Epithelial cell of esophagus (primary cell): Measurements from ENCODE around the gene MXI1.
"Not testable (repeated sequence)": the region's sequence is repeated elsewhere in the genome, so short reads cannot be mapped to it uniquely, and the experiment has no call there.

ENCODE experiments used
- DNase-seq: peaks from one replicate; pipeline ENCODE4 v3.0.0; 2010; ENCODE audit warnings: low read depth
- H3K4me3 ChIP-seq: 2 replicates; pipeline ENCODE4 v1.5.1; 2011; ENCODE audit warnings: mild to moderate bottlenecking, low read length, control low read depth
- TF ChIP-seq, protein P1 (sequence below): IDR thresholded peaks from 2 replicates; pipeline ENCODE4 v1.5.1; 2011; ENCODE audit warnings: low read depth, mild to moderate bottlenecking, low read length, control low read depth, inconsistent platforms; ENCODE audit not compliant: insufficient read depth; ENCODE audit errors: missing control alignments

Gene MXI1

DNA sequence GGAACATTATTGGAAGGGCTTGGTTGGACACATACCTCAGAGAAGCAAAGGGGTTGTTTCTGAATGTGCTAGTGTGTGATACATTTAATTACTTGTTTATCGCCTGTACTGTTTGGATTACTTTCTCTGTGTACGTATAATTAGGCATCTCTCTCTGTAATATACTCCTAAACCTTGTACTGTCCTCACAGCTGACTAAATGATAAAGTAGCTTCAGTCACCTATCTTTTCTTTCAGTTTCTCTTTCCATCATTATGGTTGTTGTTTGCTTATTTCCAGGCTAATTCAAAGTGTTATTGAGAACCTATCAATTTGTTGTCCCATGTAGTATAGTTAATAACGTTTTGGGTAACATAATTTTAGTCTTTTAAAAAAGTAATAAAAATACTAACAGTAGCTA, 34.0 kb downstream of the MXI1 start:
- DNase-seq = no peak
- H3K4me3 ChIP-seq = no peak overlapping the region
- TF ChIP-seq, protein P1, sequence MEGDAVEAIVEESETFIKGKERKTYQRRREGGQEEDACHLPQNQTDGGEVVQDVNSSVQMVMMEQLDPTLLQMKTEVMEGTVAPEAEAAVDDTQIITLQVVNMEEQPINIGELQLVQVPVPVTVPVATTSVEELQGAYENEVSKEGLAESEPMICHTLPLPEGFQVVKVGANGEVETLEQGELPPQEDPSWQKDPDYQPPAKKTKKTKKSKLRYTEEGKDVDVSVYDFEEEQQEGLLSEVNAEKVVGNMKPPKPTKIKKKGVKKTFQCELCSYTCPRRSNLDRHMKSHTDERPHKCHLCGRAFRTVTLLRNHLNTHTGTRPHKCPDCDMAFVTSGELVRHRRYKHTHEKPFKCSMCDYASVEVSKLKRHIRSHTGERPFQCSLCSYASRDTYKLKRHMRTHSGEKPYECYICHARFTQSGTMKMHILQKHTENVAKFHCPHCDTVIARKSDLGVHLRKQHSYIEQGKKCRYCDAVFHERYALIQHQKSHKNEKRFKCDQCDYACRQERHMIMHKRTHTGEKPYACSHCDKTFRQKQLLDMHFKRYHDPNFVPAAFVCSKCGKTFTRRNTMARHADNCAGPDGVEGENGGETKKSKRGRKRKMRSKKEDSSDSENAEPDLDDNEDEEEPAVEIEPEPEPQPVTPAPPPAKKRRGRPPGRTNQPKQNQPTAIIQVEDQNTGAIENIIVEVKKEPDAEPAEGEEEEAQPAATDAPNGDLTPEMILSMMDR = no peak

DNA sequence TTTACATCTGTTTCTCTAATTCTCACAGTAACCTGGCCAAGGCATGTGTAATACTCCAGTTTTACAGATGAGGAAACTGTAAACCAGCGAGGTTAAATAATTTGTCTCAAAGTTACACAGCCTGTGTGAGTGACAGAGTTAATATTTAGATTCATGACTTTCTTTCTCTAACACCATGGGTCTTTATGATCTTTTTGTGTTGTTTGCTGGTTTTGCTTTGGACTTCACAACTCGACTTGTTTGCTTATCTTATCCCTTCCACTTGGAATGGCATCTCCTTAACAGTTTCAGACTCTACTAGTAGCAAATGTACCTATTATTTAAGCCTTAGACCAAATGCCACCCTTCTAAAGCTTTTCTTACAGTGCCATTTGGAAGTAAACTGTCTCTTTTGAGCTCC, 34.4 kb downstream of the MXI1 start:
- TF ChIP-seq, protein P1 = no peak
- no peak overlapping the region for H3K4me3 ChIP-seq
- no peak for DNase-seq

DNA sequence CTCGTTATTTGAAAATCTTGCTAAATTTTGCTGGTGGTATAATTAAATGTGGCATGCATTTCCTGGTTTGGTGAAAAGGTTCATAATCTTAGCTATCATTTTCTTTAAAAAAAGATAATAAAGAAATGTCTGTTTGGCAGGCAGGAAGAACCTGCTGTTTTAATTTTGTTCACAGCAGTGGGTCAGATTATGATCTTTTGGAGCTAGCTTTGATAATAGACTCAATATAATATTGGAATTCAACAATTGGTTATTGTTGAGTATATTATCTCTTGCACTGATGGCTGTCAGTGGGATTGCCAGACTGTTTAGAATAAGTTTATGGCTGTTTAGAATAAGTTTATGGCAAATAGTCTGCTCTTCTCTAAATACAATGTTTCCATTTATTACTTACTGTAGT, 35.1 kb downstream of the MXI1 start:
- DNase-seq = no peak
- TF ChIP-seq, protein P1 = no peak
- H3K4me3 ChIP-seq = no peak overlapping the region

DNA sequence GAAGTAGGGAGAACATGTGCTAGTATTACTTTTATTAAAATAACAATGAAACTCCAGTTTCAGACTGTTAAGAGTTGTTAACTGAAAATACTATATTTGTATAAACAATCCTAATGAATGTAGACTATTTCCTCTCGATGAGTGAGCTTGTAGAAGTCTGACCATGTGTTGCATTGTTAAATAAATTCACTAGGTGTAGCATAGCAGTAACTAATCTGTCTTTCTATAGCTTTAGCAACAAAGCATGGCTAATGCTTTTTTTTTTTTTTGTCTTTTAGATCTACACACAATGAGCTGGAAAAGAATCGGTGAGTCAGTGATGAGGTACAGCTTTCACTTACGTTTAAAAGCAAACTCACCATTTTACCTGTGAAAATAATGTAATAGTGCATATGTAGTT, 37.1 kb downstream of the MXI1 start:
- DNase-seq = peak; percentile 45
- H3K4me3 ChIP-seq = no peak overlapping the region
- TF ChIP-seq, protein P1 = no peak

DNA sequence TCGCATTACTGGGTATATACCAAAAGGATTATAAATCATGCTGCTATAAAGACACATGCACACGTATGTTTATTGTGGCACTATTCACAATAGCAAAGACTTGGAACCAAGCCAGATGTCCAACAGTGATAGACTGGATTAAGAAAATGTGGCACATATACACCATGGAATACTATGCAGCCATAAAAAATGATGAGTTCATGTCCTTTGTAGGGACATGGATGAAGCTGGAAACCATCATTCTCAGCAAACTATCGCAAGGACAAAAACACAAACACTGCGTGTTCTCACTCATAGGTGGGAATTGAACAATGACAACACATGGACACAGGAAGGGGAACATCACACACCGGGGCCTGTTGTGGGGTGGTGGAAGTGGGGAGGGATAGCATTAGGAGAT, 40.4 kb downstream of the MXI1 start:
- not testable (repeated sequence) for DNase-seq, H3K4me3 ChIP-seq

DNA sequence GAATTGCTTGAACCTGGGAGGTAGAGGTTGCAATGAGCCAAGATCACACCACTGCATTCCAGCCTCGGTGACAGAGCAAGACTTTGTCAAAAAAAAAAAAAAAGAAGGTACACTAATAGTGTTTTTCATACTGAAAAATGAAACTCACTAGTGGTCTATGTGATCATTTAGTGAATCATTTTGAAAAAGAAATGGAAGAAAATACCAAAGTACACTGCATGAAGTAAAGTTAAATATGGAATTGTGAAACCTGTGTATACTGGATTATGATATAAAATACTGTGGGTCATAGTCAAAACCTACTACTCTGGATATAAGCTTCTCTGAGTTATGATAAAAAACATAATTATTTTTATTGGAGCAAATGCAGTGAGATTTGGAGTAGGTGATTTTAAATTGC, 42.1 kb downstream of the MXI1 start:
- not testable (repeated sequence) for DNase-seq, H3K4me3 ChIP-seq

DNA sequence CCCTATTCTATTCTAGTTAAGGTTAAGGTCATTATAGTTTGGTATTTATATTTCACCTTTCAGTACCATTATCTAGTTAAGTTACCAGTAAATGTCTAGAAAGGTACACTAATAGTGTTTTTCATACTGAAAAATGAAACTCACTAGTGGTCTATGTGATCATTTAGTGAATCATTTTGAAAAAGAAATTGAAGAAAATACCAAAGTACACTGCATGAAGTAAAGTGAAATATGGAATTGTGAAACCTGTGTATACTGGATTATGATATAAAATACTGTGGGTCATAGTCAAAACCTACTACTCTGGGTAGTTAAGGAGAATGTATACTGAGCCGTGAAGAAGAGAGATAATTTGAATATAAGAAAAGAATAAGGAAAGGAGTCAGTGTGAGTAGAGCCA, 44.0 kb downstream of the MXI1 start:
- DNase-seq, H3K4me3 ChIP-seq: not testable (repeated sequence)

DNA sequence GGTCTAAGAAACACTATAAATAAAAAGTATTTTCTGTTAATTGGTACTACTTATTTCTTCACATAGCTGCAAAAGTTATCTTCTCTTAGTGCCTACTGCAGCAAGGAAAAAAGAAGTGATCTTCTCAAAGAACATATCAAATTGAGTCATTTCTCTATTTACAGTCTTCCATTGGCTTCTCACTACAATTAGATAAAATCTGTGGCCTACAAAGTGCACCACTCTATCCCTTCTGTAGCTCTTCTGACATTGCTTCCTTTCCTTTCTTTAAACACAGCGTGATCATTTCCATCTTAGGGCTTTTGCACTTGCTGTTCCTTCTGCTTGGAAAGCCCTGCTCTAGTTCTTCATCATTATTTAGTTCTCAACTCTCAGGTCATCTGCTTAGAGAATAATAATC, 44.7 kb downstream of the MXI1 start:
- no peak overlapping the region for H3K4me3 ChIP-seq
- DNase-seq = no peak
- TF ChIP-seq, protein P1 = no peak

DNA sequence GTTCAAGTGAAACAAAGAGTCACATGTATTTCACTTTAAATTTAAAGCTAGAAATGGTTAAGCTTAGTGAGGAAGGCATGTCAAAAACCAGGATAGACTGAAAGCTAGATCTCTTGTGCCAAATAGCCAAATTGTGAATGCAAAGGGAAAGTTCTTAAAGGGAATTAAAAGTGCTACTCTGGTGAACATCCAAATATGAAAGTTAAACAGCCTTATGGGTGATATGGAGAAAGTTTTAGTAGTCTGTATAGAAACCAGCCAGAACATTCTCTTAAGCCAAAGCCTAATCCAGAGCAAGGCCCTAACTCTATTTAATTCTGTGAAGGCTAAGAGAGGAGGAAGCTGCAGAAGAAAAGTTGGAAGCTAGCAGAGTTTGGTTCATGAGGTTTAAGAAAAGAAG, 47.1 kb downstream of the MXI1 start:
- TF ChIP-seq, protein P1 = no peak
- H3K4me3 ChIP-seq = no peak overlapping the region
- DNase-seq = no peak
